NOMO-1 (cell line): Measurements from ENCODE around the gene OR8B3.
"Not testable (repeated sequence)": the region's sequence is repeated elsewhere in the genome, so short reads cannot be mapped to it uniquely, and the experiment has no call there.

Experiments used
- DNase-seq, 2 experiments: peaks; one replicate each; lab custom pipeline; 2025; ENCODE audit not compliant: unreplicated experiment in 2 of 2; lab: John Stamatoyannopoulos, UW

The OR8B3 gene, protein sequence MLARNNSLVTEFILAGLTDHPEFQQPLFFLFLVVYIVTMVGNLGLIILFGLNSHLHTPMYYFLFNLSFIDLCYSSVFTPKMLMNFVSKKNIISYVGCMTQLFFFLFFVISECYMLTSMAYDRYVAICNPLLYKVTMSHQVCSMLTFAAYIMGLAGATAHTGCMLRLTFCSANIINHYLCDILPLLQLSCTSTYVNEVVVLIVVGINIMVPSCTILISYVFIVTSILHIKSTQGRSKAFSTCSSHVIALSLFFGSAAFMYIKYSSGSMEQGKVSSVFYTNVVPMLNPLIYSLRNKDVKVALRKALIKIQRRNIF

DNA sequence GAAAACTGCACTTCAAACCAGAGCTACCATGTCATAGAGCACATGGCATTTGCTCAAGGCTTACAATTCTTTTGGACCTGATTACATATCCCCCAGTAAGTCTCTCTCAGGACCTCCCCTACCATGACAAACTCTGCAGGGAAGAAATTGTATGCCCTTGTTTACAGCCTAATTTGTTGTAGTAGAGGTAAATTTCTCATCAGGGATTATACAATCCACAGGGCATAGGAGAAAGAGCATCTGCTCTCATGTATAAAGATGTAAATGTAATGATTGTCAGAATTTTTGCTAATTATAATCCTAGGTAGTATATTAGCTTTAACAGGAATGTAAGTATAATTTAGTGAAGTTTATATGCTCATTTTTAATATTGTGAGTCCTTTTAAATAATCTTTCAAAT lies at the start of gene OR8B3:
Gene OR8B3 (minus strand): TSS at position 101 of the 400 bp plus-strand sequence. CDS start 1,673 bp downstream, outside the sequence.
- DNase-seq: no peak

DNA sequence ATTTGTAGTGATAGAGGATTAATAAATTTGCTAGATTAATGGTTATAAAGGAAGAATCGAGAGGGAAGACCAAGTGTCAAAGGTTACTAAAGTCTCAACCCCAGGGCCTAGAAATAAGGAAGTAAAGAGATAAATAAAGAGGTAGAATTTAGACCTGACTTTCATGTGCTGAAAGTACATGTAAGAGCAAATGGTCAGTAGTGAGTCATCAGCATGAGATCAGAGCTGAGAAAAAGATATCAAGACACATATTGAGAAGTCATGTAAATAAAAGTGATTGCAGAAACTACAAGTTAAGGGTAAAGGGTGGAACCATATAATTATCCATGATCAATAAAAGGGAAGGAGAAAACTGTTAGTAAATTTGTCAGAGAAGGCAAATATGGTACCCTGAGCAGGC lies 48.1 kb upstream of the OR8B3 start:
- peak in 1 of 2 experiments; percentile 4 for DNase-seq

DNA sequence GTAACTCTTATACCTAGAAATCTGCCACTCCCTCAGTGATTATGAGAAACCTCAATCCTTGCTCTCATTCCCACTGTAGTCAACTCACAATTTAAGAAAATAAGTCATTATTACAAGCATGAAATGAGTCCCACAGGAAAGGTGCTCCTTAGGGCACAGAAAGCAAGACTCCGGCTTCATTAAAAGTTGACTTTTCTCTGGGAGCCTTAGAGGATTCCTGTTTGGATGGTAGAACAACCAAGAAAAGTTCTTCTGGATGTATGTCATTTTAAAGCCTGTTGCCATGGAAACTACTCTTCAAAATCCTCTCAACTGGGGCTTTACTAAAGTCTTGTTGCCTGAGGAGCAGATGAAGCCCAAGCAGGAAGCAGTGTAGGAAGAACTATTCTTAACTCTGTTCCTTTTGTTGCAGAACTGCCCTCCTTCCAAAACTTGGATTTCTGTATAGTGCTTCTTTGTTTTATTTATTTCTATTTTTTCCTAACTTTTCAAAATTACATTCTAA lies 46.9 kb upstream of the OR8B3 start, which contains the start of gene OR8B8:
Gene OR8B8 (minus strand): TSS at position 51 of the 505 bp plus-strand sequence. CDS start 4,611 bp downstream, outside the sequence.
- DNase-seq: no peak

DNA sequence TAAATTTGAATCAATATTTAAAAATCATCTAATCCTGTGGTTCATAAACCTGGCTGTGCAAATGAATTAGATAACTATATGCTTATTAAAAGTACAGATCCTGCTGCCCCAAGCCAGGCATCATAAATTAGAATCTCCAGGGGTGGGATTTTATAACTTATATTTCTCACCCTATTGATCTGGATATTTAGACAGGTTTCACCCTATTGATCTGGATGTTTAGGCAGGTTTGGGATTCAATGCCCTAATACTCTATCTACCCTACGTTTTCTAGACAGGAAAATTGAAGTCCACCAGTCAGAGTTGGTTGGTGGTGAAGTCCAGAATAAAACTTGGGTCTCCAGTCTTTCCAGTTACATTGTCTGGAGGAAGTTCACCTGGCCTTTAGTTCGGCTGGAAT lies 44.0 kb upstream of the OR8B3 start:
- DNase-seq: no peak

DNA sequence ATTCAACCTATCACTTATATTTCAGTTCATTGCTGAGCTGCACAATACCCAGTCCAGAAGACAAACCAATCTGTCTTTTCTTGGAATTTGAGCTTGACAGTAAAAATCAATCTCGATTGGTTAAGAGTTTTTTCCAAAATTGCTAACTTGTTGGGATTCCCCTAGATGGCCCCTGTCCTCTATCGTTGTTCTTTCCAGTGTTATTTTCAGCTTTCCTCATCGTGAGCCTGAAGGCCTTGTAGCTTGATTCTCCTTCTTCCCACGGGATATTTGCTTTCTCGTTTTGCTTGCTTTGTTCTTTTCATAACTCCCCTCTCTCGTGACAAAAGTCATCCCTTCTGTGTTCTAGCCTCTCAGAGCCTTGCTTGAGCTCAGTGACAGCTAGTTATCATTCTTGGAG lies 43.6 kb upstream of the OR8B3 start:
- no peak for DNase-seq

DNA sequence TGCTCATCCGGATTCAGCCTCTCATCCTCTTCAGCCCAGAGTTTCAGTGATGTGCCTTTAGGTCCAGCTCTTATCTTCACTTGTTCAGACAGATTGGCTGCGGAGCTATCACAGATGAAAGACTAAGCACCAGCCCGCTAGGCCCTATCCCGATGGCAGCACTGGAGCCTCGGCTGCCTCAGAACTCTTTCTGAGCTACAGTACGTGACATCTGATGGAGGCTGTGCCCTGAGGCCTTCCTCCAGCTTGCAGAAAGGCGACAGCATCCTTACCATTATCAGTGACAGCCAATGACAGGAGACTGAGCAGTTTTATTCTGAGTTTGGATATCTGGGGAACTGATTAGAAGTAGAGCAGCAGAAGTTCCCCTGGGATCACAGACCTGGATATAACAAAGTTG lies 42.7 kb upstream of the OR8B3 start:
- no peak for DNase-seq

DNA sequence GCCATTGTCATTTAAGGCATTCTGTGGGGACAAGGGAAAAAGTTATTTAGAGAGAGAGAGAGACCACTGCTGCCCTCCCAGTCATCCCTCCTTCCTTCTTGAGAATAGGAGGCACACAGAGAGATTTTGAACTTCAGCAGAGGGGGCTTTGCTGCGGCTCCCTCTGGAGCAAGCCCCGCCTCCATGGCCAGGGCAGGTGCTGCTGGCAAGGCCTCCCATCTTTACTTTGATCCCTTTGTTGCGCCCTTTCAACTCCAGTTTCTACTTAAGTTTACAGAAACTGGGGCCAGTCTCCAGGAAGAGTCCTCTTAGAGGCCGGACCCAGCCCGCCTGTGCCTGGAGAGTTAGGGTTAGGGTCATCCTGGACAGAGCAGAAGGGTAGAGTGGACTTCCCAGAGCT lies 42.3 kb upstream of the OR8B3 start:
- no peak for DNase-seq

DNA sequence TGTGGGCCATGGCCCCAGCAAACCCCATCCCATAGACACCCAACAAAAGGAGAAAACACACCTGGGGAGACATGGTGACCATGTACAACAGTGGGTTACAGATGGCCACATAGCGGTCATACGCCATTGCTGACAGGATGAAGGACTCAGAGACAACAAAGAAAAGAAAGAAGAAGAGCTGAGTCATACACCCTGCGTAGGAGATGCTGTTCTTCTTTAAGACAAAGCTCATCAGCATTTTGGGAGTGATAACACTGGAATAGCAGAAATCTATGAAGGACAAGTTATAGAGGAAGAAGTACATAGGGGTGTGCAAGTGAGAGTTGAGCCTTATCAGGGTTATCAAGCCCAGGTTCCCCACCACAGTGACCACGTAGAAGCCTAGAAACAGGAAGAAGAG lies 41.8 kb upstream of the OR8B3 start:
- DNase-seq: no peak

DNA sequence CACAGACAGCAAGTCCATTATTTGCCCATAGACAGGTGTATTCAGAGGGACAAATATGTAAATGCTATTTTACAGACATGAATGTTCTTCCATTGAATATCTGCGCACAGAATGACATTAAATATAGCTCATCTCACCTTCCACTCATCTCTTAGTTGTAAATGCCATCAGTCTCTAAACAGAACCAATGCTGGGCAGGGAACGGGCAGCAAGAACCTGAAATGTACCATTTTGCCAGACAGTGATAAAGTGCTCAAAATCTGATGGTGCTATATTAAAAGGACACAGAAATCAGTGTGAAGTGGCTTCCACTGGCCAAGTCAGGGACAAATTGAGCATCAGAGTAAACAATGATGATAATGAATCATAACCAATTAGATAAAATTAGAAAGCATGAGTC lies 35.9 kb upstream of the OR8B3 start:
- no peak for DNase-seq

DNA sequence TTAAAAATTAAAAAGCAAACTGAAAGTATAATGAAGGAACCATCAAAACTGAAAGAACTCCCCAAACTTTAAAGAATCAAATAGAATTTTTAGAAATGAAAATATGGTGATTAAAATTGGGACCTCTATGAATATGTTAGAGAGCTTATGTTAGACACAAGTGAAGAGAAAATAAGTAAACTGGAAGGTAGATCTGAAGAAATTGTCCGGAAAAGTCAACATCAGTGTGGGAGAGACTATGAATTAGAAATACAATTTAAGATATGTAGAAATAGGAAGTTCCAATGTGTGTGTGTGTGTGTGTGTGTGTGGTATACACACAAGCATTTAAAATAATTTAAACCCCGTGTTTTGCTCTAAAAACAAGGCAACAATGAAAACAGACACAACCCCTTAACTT lies 30.8 kb upstream of the OR8B3 start:
- DNase-seq: no peak

DNA sequence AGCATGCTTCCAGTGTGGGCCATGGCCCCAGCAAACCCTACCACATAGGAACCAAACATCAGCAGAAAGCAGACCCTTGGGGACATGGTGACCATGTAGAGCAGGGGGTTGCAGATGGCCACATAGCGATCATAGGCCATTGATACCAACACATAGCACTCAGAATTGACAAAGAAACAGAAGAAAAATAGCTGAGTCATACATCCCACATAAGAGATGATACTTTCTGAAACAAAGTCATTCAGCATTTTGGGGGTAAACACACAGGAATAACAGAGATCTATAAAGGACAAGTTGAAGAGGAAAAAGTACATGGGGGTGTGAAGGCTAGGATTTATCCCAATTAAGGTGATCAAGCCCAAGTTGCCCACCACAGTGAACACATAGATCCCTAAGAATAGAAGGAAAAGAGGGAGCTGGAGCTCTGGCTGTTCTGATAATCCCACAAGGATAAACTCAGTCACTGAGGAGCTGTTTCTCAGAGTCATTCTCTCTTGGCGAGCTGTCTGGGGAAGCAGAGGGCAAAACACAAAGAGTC lies 25.6 kb upstream of the OR8B3 start, which contains the start of gene OR8B4:
Gene OR8B4 (minus strand): TSS at position 488 of the 538 bp plus-strand sequence. CDS start 0 bp downstream, at position 488.
- DNase-seq: no peak

DNA sequence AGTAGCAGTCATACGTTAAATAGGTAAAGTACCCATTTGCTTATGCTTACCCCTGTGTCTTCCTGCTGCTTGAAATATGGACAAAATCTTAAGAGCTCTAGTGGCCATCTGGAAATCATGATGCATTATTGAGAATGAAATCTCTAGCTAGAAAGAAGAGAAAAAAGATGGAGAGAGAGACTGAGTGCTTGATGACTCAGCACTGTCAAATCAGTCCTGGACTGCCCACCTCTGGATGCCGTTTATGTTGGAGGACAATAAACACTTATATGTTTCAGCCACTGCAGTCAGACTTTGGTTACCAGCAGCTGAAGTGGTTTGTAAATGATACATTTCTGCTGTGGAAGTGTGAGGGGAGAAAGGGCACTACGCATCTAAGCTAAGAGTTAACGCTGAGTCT lies 22.2 kb upstream of the OR8B3 start:
- no peak for DNase-seq

DNA sequence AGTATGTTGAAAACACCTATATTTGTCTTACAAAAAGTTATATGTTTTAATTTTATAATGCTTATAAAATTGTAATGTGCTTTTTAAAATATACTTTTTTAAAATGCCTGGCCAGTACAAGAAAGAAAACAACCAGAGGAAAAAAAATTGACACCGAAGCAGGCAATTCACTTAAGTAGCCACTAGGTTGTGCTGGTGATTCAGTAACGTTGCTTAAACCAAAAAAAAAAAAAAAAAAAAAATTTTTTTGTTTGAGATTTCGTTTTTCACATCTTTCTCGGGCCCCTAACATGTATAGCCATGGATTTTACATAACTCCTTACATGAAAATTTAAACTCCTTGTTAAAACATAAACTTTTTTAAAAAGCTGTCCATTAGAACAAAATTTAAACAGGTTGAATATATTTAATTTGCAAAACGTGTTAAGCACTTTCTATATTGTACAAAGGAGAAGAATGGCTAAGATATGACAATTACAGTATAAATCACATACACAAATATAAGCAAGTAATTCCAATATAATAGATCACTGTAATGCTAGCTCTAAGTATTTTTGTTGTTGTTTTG lies 16.6 kb upstream of the OR8B3 start:
- peak in 1 of 2 experiments; percentile 39 for DNase-seq

DNA sequence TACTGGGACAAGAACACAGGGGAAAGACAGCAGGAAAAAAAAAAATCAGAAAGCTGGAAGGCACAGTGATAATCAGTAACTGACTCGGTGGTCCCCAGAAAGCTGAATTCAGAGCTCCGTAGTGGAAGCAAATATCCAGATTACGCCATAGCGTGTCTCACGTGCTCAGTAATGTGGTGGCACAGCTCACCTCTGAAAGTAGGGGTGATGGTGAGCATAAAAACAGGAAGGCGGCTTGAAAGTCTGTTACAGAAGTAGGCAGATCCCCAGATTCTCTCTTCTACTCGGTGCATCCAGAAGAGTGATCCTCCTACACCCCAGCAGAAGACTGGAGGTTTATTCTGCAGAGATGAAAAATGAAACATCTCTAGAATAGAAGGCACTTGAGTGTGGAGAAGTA lies 11.1 kb upstream of the OR8B3 start:
- DNase-seq: peak; percentile 42 to 53

DNA sequence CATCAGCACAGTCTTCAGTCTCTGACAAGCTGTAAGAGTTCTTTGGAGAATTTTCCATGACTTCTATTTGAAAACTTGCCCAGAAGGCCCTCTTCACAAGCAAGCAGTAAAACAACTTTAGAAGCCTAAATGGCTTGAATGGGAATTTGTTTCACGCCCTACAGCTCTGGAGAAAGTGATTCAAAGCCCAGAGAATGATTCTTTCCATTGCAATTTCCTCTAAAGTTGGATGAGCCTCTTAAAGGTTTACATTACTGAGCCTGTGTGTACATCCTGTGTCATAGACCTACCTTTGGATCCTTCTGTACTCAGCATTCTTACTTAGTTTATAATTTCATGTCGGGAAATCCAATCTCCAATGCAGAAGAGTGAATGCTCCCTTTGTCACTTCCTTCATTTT lies 6.8 kb upstream of the OR8B3 start:
- no peak for DNase-seq

DNA sequence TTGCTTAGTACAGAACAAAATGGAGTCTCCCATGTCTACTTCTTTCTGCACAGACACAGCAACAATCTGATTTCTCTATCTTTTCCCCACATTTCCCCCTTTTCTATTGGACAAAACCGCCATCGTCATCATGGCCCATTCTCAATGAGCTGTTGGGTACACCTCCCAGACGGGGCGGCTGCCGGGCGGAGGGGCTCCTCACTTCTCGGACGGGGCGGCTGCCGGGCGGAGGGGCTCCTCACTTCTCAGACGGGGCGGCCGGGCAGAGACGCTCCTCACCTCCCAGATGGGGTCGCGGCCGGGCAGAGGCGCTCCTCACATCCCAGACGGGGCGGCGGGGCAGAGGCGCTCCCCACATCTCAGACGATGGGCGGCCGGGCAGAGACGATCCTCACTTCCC lies 4.4 kb upstream of the OR8B3 start:
- not testable (repeated sequence) for DNase-seq

DNA sequence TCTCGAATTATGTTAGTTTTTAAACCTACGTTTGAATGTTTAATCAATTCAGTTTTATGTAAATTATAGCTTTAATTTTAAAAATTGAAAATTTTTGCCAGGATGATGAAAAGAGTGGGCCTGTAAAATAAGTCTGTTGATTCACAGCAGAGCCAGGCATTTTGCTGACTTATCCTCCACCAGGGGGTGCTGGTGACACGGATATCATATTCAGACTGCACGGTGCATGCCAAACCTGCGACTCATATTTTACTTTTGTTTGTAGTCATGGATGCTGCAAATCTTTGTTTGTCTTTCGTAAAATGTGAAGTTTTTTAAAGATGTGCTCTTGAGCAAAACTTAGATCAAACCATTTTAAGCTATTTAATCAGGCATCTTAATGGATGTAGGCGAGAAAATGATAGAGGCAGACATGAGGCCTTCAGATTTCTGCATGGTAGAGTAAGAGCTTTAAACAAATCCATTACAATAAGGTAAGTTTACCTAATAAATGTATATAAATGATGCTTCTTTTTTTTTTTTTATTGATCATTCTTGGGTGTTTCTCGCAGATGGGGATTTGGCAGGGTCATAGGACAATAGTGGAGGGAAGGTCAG lies 3.6 kb upstream of the OR8B3 start:
- DNase-seq: peak in 1 of 2 experiments; percentile 58

DNA sequence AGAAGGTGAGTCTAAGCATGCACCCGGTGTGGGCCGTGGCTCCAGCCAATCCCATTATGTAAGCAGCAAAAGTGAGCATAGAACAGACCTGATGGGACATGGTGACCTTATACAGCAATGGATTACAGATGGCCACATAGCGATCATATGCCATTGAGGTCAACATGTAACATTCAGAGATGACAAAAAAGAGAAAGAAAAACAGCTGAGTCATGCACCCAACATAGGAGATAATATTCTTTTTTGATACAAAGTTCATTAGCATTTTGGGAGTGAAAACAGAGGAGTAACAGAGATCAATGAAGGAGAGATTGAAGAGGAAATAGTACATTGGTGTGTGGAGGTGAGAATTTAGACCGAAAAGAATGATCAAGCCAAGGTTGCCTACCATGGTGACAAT lies 2.0 kb downstream of the OR8B3 start:
- not testable (repeated sequence) for DNase-seq

DNA sequence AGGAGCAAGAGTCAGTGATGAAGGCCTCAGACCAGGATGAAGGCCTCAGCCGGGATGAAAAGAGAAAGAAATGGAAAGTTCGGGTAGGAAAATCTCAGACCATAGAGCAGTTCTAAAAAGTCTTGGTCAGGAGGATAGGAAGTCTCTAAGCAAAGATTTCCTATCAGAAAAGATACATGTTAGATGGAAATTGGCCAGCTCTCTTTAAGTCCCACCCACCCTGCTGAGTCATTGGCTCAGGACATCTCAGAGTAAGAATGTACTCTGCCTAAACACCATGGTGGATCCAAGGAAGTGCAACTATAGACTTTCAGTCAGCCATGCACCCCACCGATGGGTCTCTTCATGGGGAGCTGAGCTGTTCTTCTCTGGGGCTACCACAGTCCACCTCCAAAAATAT lies 4.4 kb downstream of the OR8B3 start:
- no peak for DNase-seq

DNA sequence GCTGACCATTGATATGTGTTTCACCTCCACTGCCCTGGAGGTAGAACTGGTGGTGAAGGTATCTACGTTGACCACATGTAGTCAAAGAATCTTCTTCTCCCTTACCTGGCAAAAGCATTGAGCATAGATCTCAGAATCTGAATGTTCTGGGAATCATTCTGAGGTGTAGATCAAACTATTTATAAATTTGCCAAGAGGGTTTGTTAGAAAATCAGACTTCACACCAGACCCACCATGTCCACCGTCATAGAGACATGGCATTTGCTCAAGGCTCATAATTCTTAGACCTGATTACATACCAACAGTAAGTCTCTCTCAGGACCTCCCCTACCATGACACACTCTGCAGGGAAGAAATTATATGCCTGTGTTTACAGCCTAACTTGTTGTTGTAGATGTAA lies 14.4 kb downstream of the OR8B3 start, which contains the start of gene OR8B2:
Gene OR8B2 (minus strand): TSS at position 101 of the 400 bp plus-strand sequence. CDS start 1,156 bp downstream, outside the sequence.
- DNase-seq: no peak

DNA sequence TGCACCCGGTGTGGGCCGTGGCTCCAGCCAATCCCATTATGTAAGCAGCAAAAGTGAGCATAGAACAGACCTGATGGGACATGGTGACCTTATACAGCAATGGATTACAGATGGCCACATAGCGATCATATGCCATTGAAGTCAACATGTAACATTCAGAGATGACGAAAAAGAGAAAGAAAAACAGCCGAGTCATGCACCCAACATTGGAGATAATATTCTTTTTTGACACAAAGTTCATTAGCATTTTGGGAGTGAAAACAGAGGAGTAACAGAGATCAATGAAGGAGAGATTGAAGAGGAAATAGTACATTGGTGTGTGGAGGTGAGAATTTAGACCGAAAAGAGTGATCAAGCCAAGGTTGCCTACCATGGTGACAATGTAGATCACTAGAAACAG lies 16.0 kb downstream of the OR8B3 start:
- DNase-seq: not testable (repeated sequence)
